22Rv1 (cell line): Measurements from ENCODE around the gene FLOT1.
"Not testable (repeated sequence)": the region's sequence is repeated elsewhere in the genome, so short reads cannot be mapped to it uniquely, and the experiment has no call there.

ENCODE experiments used
- CTCF ChIP-seq: fragments of 450-650 bp; IDR thresholded peaks from 2 replicates; pipeline ENCODE4 v1.5.1; 2017; ENCODE audit warnings: mild to moderate bottlenecking
- ZFX ChIP-seq: fragments of 450-650 bp; IDR thresholded peaks from 2 replicates; pipeline ENCODE4 v1.6.1; 2017; ENCODE audit warnings: antibody characterized with exemption, borderline replicate concordance

- not testable (repeated sequence) for TF ChIP-seq CTCF, ZFX
These were observed 20.5 kb downstream of the FLOT1 start for GRCh38 chr6:30722025-30722279.
